Measurements from ENCODE around the gene PDIA5.

The PDIA5 gene

GRCh38 chr3:123072564-123072963 lies 5.7 kb downstream of the PDIA5 start:
- DNase-seq, result no peak

GRCh38 chr3:123075359-123075758 lies 8.5 kb downstream of the PDIA5 start:
- DNase-seq, result no peak

- DNase-seq, result no peak
Observed at GRCh38 chr3:123076112-123076495, 9.3 kb downstream of the PDIA5 start.

- DNase-seq, result no peak
Observed at GRCh38 chr3:123076496-123077418, 9.9 kb downstream of the PDIA5 start.

GRCh38 chr3:123078101-123078500 lies 11.3 kb downstream of the PDIA5 start:
- no peak for DNase-seq

GRCh38 chr3:123080864-123081562 lies 14.2 kb downstream of the PDIA5 start:
- no peak for DNase-seq

- DNase-seq, result no peak
Observed at GRCh38 chr3:123081718-123082369, 15.0 kb downstream of the PDIA5 start.

GRCh38 chr3:123082370-123083065 lies 15.7 kb downstream of the PDIA5 start:
- no peak for DNase-seq

- no peak for DNase-seq
Observed at GRCh38 chr3:123083383-123084124, 16.7 kb downstream of the PDIA5 start.

- DNase-seq, result no peak
Observed at GRCh38 chr3:123084192-123084591, 17.4 kb downstream of the PDIA5 start.

- no peak for DNase-seq
Observed at GRCh38 chr3:123084738-123085237, 18.0 kb downstream of the PDIA5 start.

- DNase-seq, result peak in 2 of 4 experiments; percentile 20 to 21
Observed at GRCh38 chr3:123085293-123085931, 18.6 kb downstream of the PDIA5 start.

GRCh38 chr3:123085932-123086627 lies 19.3 kb downstream of the PDIA5 start:
- DNase-seq, result no peak

GRCh38 chr3:123088387-123088786 lies 21.6 kb downstream of the PDIA5 start:
- DNase-seq, result no peak

GRCh38 chr3:123089611-123090331 lies 22.9 kb downstream of the PDIA5 start:
- DNase-seq, result peak in 3 of 4 experiments; percentile 20 to 34 (median 26)

- no peak for DNase-seq
Observed at GRCh38 chr3:123090728-123091531, 24.1 kb downstream of the PDIA5 start.

GRCh38 chr3:123092243-123092642 lies 25.4 kb downstream of the PDIA5 start:
- DNase-seq, result no peak

- DNase-seq, result no peak
Observed at GRCh38 chr3:123093696-123094095, 26.9 kb downstream of the PDIA5 start.

Data from suppressor macrophage (primary cell).